ENCODE results near the gene RBFA.

RBFA gene

GRCh38 chr18:80076379-80076778 is 42.1 kb downstream of the RBFA start:
- DNase-seq = no peak

- DNase-seq = no peak
These were observed 43.6 kb downstream of the RBFA start for GRCh38 chr18:80077873-80078272.

All from islet precursor cell (in vitro differentiated cells).